IPS DF 6.9 (cell line): Measurements from ENCODE around the gene KCNJ5.
A peak's percentile ranks its signal among the peaks of the same experiment; 100 is the strongest.

Source experiments
- DNase-seq: peaks from one replicate; pipeline ENCODE4 v3.0.0-alpha.2; 2013; ENCODE audit warnings: low read depth, low spot score
- H3K27ac ChIP-seq: one replicate; pipeline ENCODE4 v1.5.1; 2013; ENCODE audit warnings: low read length, control low read depth
- H3K27me3 ChIP-seq: 2 replicates; pipeline ENCODE4 v1.6.1; 2013; ENCODE audit warnings: mild to moderate bottlenecking, low read length; ENCODE audit not compliant: control insufficient read depth, insufficient read depth
- H3K36me3 ChIP-seq: 2 replicates; pipeline ENCODE4 v1.6.1; 2013; ENCODE audit warnings: low read length; ENCODE audit not compliant: control insufficient read depth, insufficient read depth
- H3K4me1 ChIP-seq: 2 replicates; pipeline ENCODE4 v1.6.1; 2013; ENCODE audit warnings: low read length; ENCODE audit not compliant: control insufficient read depth, insufficient read depth
- H3K4me3 ChIP-seq: 2 replicates; pipeline ENCODE4 v1.5.1; 2013; ENCODE audit warnings: mild to moderate bottlenecking, low read length
- H3K9me3 ChIP-seq: 2 replicates; pipeline ENCODE4 v1.6.1; 2013; ENCODE audit warnings: low read length, inconsistent platforms; ENCODE audit not compliant: control insufficient read depth, insufficient read depth
- WGBS: extraction: QIAGEN DNeasy Blood & Tissue Kit; methylation state at CpG from one replicate; pipeline ENCODE4 v1.1.7; 2013; ENCODE audit warnings: mixed read lengths, missing lambda C conversion rate; ENCODE audit not compliant: insufficient read length, insufficient coverage; 5-methylcytosine and 5-hydroxymethylcytosine counted together

The KCNJ5 gene

GRCh38 chr11:128884703-128885338 lies 6.3 kb upstream of the KCNJ5 start:
- H3K4me1 ChIP-seq, result no peaks in the 10 kb centered on the region; the same call in 1 of the 2 replicates
- H3K36me3 ChIP-seq, result no peaks in the 10 kb centered on the region
- no peak overlapping the region for H3K4me3 ChIP-seq
- no peaks in the 10 kb centered on the region for H3K9me3 ChIP-seq
- H3K27me3 ChIP-seq, result peaks cover 31% of the 10 kb centered on the region
- WGBS, result no CpG with 5 or more reads among the region's 12 CpGs
- no peak overlapping the region for H3K27ac ChIP-seq
- DNase-seq, result no peak

GRCh38 chr11:128886406-128887124 lies 4.6 kb upstream of the KCNJ5 start:
- Histone ChIP-seq H3K4me3 (no peak overlapping the region), H3K4me1 (no peaks in the 10 kb centered on the region; the same call in 1 of the 2 replicates), H3K36me3 (no peaks in the 10 kb centered on the region), H3K27me3 (peaks cover 45% of the 10 kb centered on the region), H3K27ac (no peak overlapping the region), H3K9me3 (no peaks in the 10 kb centered on the region)
- no CpG with 5 or more reads among the region's 5 CpGs for WGBS
- no peak for DNase-seq

- Histone ChIP-seq H3K27me3 (peaks cover 62% of the 10 kb centered on the region), H3K36me3 (no peaks in the 10 kb centered on the region), H3K9me3 (no peaks in the 10 kb centered on the region), H3K4me3 (no peak overlapping the region), H3K4me1 (no peaks in the 10 kb centered on the region; the same call in 1 of the 2 replicates), H3K27ac (no peak overlapping the region)
- WGBS, result no CpG with 5 or more reads among the region's 15 CpGs
- no peak for DNase-seq
Observed at GRCh38 chr11:128888034-128888985, 2.8 kb upstream of the KCNJ5 start.

GRCh38 chr11:128889657-128890213 lies 1.4 kb upstream of the KCNJ5 start:
- H3K27me3 ChIP-seq, result peaks cover 71% of the 10 kb centered on the region
- no peak for DNase-seq
- no peaks in the 10 kb centered on the region for H3K36me3 ChIP-seq
- no peaks in the 10 kb centered on the region; the same call in 1 of the 2 replicates for H3K4me1 ChIP-seq
- H3K4me3 ChIP-seq, result no peak overlapping the region
- no peaks in the 10 kb centered on the region for H3K9me3 ChIP-seq
- no CpG with 5 or more reads among the region's 8 CpGs for WGBS
- H3K27ac ChIP-seq, result no peak overlapping the region

- Histone ChIP-seq H3K27ac (no peak overlapping the region), H3K4me1 (no peaks in the 10 kb centered on the region; the same call in 1 of the 2 replicates), H3K4me3 (peak overlapping the region; percentile 43; the same call in 1 of the 2 replicates), H3K36me3 (no peaks in the 10 kb centered on the region), H3K9me3 (no peaks in the 10 kb centered on the region), H3K27me3 (peaks cover 72% of the 10 kb centered on the region)
- no CpG with 5 or more reads among the region's 9 CpGs for WGBS
- DNase-seq, result no peak
Observed at GRCh38 chr11:128890216-128890542, 977 bp upstream of the KCNJ5 start.

GRCh38 chr11:128891913-128892398 lies 800 bp downstream of the KCNJ5 start:
- H3K9me3 ChIP-seq, result no peaks in the 10 kb centered on the region
- peaks cover 66% of the 10 kb centered on the region for H3K27me3 ChIP-seq
- no CpG with 5 or more reads among the region's 6 CpGs for WGBS

GRCh38 chr11:128892866-128893565 lies 1.9 kb downstream of the KCNJ5 start:
- no peak for DNase-seq
- no CpG with 5 or more reads among the region's 4 CpGs for WGBS
- H3K27ac ChIP-seq, result no peak overlapping the region
- no peaks in the 10 kb centered on the region; the same call in 1 of the 2 replicates for H3K4me1 ChIP-seq
- no peaks in the 10 kb centered on the region for H3K9me3 ChIP-seq
- H3K27me3 ChIP-seq, result peaks cover 65% of the 10 kb centered on the region
- no peaks in the 10 kb centered on the region for H3K36me3 ChIP-seq
- H3K4me3 ChIP-seq, result no peak overlapping the region

More at GRCh38 chr11:128891913-128892398, 800 bp downstream of the KCNJ5 start:
- Histone ChIP-seq H3K4me1 (no peaks in the 10 kb centered on the region; the same call in 1 of the 2 replicates), H3K27ac (no peak overlapping the region), H3K4me3 (no peak overlapping the region), H3K36me3 (no peaks in the 10 kb centered on the region)
- DNase-seq, result no peak

- Histone ChIP-seq H3K36me3 (no peaks in the 10 kb centered on the region), H3K9me3 (no peaks in the 10 kb centered on the region), H3K27ac (no peak overlapping the region), H3K27me3 (peaks cover 63% of the 10 kb centered on the region), H3K4me1 (no peaks in the 10 kb centered on the region; the same call in 1 of the 2 replicates), H3K4me3 (no peak overlapping the region)
- WGBS, result no CpG with 5 or more reads among the region's 9 CpGs
- no peak for DNase-seq
Observed at GRCh38 chr11:128893578-128894285, 2.6 kb downstream of the KCNJ5 start.

GRCh38 chr11:128894286-128894681 lies 3.1 kb downstream of the KCNJ5 start:
- peaks cover 66% of the 10 kb centered on the region for H3K27me3 ChIP-seq
- DNase-seq, result no peak
- no peaks in the 10 kb centered on the region for H3K9me3 ChIP-seq
- no peak overlapping the region for H3K27ac ChIP-seq
- H3K36me3 ChIP-seq, result no peaks in the 10 kb centered on the region
- no peak overlapping the region for H3K4me3 ChIP-seq
- WGBS, result no CpG with 5 or more reads among the region's 3 CpGs
- H3K4me1 ChIP-seq, result no peaks in the 10 kb centered on the region; the same call in 1 of the 2 replicates
